A549 (cell line): ENCODE data around the gene MYO1D. TPM values are rescaled to one million over a fixed set of nuclear protein-coding genes. Genes with fewer than 3 reads are reported as not detected.

Experiments used
- ATAC-seq, 2 experiments: fragments of 200-7000 bp in 1 of 2; fragments of >200 bp in 1 of 2; cut with Nextera tagmentation in 1 of 2; cut with Tn5 transposase in 1 of 2; 3 replicates each; pipeline versions ENCODE4 v1.8.0 to v1.9.1; 2018 to 2020; ENCODE audit warnings: mild to moderate bottlenecking in 1 of 2, moderate library complexity in 1 of 2
- CTCF ChIA-PET: fragments of 300-600 bp; sonication (Branson Sonifier 250); formaldehyde crosslinking; extraction: SDS; loops from one replicate; lab custom pipeline; 2021; ENCODE audit warnings: antibody characterized with exemption, inconsistent platforms; lab: Yijun Ruan, JAX
- POLR2A ChIA-PET: fragments of 350-600 bp; formaldehyde crosslinking; extraction: SDS; loops from one replicate; lab custom pipeline; 2021; ENCODE audit warnings: antibody characterized with exemption, inconsistent platforms; lab: Yijun Ruan, JAX
- DNase-seq, 2 experiments: peaks; one replicate each; pipeline versions ENCODE4 v3.0.0 to v3.0.0-alpha.2; 2011 to 2016; ENCODE audit warnings: low read depth in 1 of 2, low spot score in 1 of 2
- FAIRE-seq: peaks from 2 replicates; lab custom pipeline; 2011; peaks lifted over from hg19 to GRCh38; lab: Jason Lieb, UNC
- H3K27ac ChIP-seq, 2 experiments: fragments of >200 bp; sonication (Bioruptor Twin); formaldehyde crosslinking; 3 replicates each; pipeline ENCODE4 v1.5.1; 2016 to 2017
- H3K4me1 ChIP-seq: fragments of >200 bp; sonication (Bioruptor Twin); formaldehyde crosslinking; 3 replicates; pipeline ENCODE4 v1.6.1; 2016
- H3K4me2 ChIP-seq: fragments of >200 bp; sonication (Bioruptor Twin); formaldehyde crosslinking; 3 replicates; pipeline ENCODE4 v1.6.1; 2016
- H3K4me3 ChIP-seq: fragments of >200 bp; sonication (Bioruptor Twin); formaldehyde crosslinking; 3 replicates; pipeline ENCODE4 v1.5.1; 2016
- H3K9me3 ChIP-seq: fragments of >200 bp; sonication (Bioruptor Twin); formaldehyde crosslinking; 3 replicates; pipeline ENCODE4 v1.6.1; 2016
- CBX2 ChIP-seq: fragments of 200-600 bp; sonication (generic); IDR thresholded peaks from 2 replicates; pipeline ENCODE4 v1.6.1; 2016; ENCODE audit warnings: low read depth, mild to moderate bottlenecking, borderline replicate concordance
- CEBPB ChIP-seq, 2 experiments: fragments of >200 bp in 1 of 2; sonication (Bioruptor Twin) in 1 of 2; formaldehyde crosslinking in 1 of 2; IDR thresholded peaks; 2 replicates each; pipeline ENCODE4 v1.6.1; 2012 to 2016
- CHD2 ChIP-seq: fragments of 150-350 bp; IDR thresholded peaks from 2 replicates; pipeline ENCODE4 v1.6.1; 2014; ENCODE audit warnings: low read length; ENCODE audit not compliant: partially characterized antibody
- ESRRA ChIP-seq: fragments of 150-350 bp; IDR thresholded peaks from 2 replicates; pipeline ENCODE4 v1.6.1; 2014; ENCODE audit warnings: mild to moderate bottlenecking, low read length, borderline replicate concordance
- FOSB ChIP-seq: fragments of 250-450 bp; sonication (Bioruptor Pico); IDR thresholded peaks from 2 replicates; pipeline ENCODE4 v1.5.0; 2020; ENCODE audit warnings: mild to moderate bottlenecking, moderate library complexity
- FOXS1 ChIP-seq: fragments of 250-450 bp; sonication (Bioruptor Pico); IDR thresholded peaks from 2 replicates; pipeline ENCODE4 v1.5.0; 2020; ENCODE audit warnings: mild to moderate bottlenecking, moderate library complexity
- GATA3 ChIP-seq: IDR thresholded peaks from 2 replicates; pipeline ENCODE4 v1.6.1; 2012; ENCODE audit warnings: borderline replicate concordance
- JUNB ChIP-seq: fragments of >200 bp; sonication (Bioruptor Twin); formaldehyde crosslinking; IDR thresholded peaks from 2 replicates; pipeline ENCODE4 v1.6.1; 2016
- KDM5A ChIP-seq: fragments of 200-600 bp; sonication (generic); IDR thresholded peaks from 2 replicates; pipeline ENCODE4 v1.6.1; 2016; ENCODE audit warnings: antibody characterized with exemption, mild to moderate bottlenecking
- MAFK ChIP-seq: fragments of 450-650 bp; IDR thresholded peaks from 2 replicates; pipeline ENCODE4 v1.6.1; 2014; ENCODE audit not compliant: partially characterized antibody
- MYC ChIP-seq: IDR thresholded peaks from 2 replicates; pipeline ENCODE4 v1.6.1; 2012; ENCODE audit warnings: mild to moderate bottlenecking, inconsistent platforms, low read length, improper control_type of control experiment, borderline replicate concordance
- NPAS2 ChIP-seq: fragments of 250-450 bp; sonication (Bioruptor Pico); IDR thresholded peaks from 2 replicates; pipeline ENCODE4 v1.8.0; 2022; ENCODE audit warnings: mild to moderate bottlenecking, moderate library complexity, borderline replicate concordance
- NR3C1 ChIP-seq: fragments of >200 bp; sonication (Bioruptor Twin); formaldehyde crosslinking; IDR thresholded peaks from 3 replicates; pipeline ENCODE4 v1.6.1; 2017
- PHF8 ChIP-seq: fragments of 200-600 bp; sonication (generic); IDR thresholded peaks from 2 replicates; pipeline ENCODE4 v1.6.1; 2016; ENCODE audit warnings: low read depth, mild to moderate bottlenecking, antibody characterized with exemption, moderate library complexity, borderline replicate concordance
- POLR2A ChIP-seq: IDR thresholded peaks from 2 replicates; pipeline ENCODE4 v1.6.1; 2012; ENCODE audit warnings: mild to moderate bottlenecking, low read length
- POLR2AphosphoS2 ChIP-seq: conservative IDR thresholded peaks from 2 replicates; pipeline ENCODE4 v1.6.1; 2012; ENCODE audit warnings: low read length, improper control_type of control experiment, inconsistent platforms
- RAD21 ChIP-seq, 2 experiments: fragments of >200 bp in 1 of 2; sonication (Bioruptor Twin) in 1 of 2; formaldehyde crosslinking in 1 of 2; IDR thresholded peaks in 1 of 2; conservative IDR thresholded peaks in 1 of 2; 2 replicates in 1 of 2; 3 replicates in 1 of 2; pipeline ENCODE4 v1.6.1; 2012 to 2018; ENCODE audit warnings: inconsistent platforms in 1 of 2
- RFX5 ChIP-seq: fragments of 450-650 bp; IDR thresholded peaks from 2 replicates; pipeline ENCODE4 v1.7.1; 2014; ENCODE audit warnings: antibody characterized with exemption, mild to moderate bottlenecking, moderate library complexity
- TP53 ChIP-seq: fragments of 250-450 bp; sonication (Bioruptor Pico); IDR thresholded peaks from 2 replicates; pipeline ENCODE4 v1.5.0; 2021; ENCODE audit warnings: mild to moderate bottlenecking, moderate library complexity
- ZNF302 ChIP-seq: fragments of 250-450 bp; sonication (Bioruptor Pico); IDR thresholded peaks from 2 replicates; pipeline ENCODE4 v1.9.0; 2021; ENCODE audit warnings: inconsistent platforms, mild to moderate bottlenecking, moderate library complexity
- WGBS: methylation state at CpG from one replicate; pipeline ENCODE4 v1.1.6; 2017; ENCODE audit errors: missing lambda C conversion rate; 5-methylcytosine and 5-hydroxymethylcytosine counted together
- polyA plus RNA-seq, 4 experiments: library from polyadenylated mRNA; depleted of rRNA in 3 of 4; stranded (reverse); fragments of >200 nt; fragmentation: RNase III in 1 of 4; extraction: RNeasy Plus Mini Kit Qiagen cat#74134 plus additional on column Dnase treatment in 1 of 4; gene quantifications; 2 replicates in 3 of 4; 3 replicates in 1 of 4; pipeline ENCODE4 v1.2.3, GENCODE V29; 2011 to 2017
- TF ChIP-seq, protein P1 (sequence below): fragments of >200 bp; sonication (Bioruptor Twin); formaldehyde crosslinking; IDR thresholded peaks from 2 replicates; pipeline ENCODE4 v1.6.1; 2016
- TF ChIP-seq, protein P2 (sequence below): fragments of 450-650 bp; IDR thresholded peaks from 2 replicates; pipeline ENCODE4 v1.6.1; 2014; ENCODE audit warnings: antibody characterized with exemption
- TF ChIP-seq, protein P3 (sequence below): IDR thresholded peaks from 2 replicates; pipeline ENCODE4 v1.6.1; 2012

MYO1D gene
- polyA plus RNA-seq, 2 of the 4 experiments (the other 2 are of a cell fraction) = 2.8 to 4.2 TPM

DNA sequence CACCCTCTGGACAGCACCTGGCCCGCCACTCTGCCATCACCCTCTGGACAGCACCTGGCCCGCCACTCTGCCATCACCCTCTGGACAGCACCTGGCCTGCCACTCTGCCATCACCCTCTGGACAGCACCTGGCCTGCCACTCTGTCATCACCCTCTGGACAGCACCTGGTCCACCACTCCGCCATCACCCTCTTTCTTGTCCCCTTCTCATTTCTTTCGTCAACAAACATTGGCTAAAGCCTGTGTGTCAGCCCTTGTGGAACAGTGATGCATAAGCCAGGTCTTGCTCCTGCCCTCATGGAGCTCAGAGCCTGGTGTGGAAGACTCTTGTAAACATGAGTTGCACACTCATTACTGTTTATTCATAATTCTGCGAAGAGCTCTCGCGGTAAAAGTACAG is 358.9 kb downstream of the MYO1D start:
- H3K27ac ChIP-seq = no peak overlapping the region
- ChIA-PET POLR2A (no interaction called here), CTCF (interaction anchor here (1.5 kb wide), 1 partner anchor 56 kb away, joined by 4 read pairs; no protein-coding TSS in a partner anchor)
- no peak for FAIRE-seq
- TF ChIP-seq PHF8 (no peak), KDM5A (no peak), MAFK (no peak), RAD21 (conservative IDR thresholded peaks at IDR 0.05 in 1 of 2, IDR thresholded peaks at IDR 0.05 in 1 of 2) (no peak)
- H3K4me3 ChIP-seq = no peak overlapping the region
- no peak overlapping the region for H3K4me2 ChIP-seq
- H3K4me1 ChIP-seq = no peaks in the 10 kb centered on the region
- no peaks in the 10 kb centered on the region for H3K9me3 ChIP-seq
- DNase-seq = no peak
- 86% methylated on average over 7 of the region's 7 CpGs for WGBS
- ATAC-seq = no peak

DNA sequence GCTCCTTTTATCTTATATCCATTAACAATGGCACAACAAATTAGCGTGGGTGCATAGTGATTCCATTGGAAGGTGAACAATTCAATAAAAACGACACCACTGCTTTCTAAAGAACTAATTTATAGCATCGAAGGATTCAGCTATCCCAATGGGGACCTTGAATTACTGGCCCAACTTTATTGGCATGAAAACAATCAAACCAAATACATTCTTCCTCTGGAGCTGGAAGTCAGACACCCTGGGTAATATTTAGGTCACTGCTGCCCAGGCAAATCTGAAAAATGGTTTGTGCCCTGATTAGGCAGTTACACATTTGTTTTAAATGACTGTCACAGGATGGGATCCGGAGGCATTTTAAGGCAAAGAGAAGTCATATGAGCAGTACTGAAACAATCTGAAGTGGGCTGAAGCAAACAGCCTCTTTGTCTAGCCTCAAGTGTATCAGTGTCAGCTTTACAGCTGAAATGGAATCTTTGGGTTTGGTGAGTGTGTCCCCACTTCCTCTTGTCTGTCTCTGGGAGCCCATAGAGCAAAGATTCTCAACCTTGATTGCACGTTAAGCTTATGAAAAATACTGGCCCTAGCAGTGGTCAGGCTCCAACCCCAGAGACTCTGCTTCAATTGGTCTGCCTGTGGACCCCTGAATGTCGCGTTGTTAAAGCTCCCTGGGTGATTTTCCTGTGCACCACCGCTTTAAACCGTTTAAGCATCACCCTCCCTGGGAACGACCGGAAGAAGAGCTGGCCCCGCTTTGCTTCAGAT is 359.8 kb downstream of the MYO1D start:
- no peaks in the 10 kb centered on the region for H3K9me3 ChIP-seq
- CTCF ChIA-PET = interaction anchor here (0.5 to 1.5 kb wide), 3 partner anchors 9 to 170 kb away, joined by 4 read pairs; no protein-coding TSS in a partner anchor
- DNase-seq (no peak), ATAC-seq (no peak), FAIRE-seq (no peak)
- H3K4me2 ChIP-seq = no peak overlapping the region
- no peak overlapping the region for H3K4me3 ChIP-seq
- H3K4me1 ChIP-seq = no peaks in the 10 kb centered on the region
- TF ChIP-seq CEBPB (IDR thresholded peaks at IDR 0.05) (no peak), RFX5 (no peak), POLR2A (no peak), FOXS1 (CRISPR knock-in tag) (no peak), ZNF302 (CRISPR knock-in tag) (no peak), NPAS2 (CRISPR knock-in tag) (no peak), JUNB (no peak), TP53 (CRISPR knock-in tag) (no peak), NR3C1 (no peak), ESRRA (no peak)
- TF ChIP-seq, protein P1, sequence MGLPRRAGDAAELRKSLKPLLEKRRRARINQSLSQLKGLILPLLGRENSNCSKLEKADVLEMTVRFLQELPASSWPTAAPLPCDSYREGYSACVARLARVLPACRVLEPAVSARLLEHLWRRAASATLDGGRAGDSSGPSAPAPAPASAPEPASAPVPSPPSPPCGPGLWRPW = no peak
- TF ChIP-seq, protein P2, sequence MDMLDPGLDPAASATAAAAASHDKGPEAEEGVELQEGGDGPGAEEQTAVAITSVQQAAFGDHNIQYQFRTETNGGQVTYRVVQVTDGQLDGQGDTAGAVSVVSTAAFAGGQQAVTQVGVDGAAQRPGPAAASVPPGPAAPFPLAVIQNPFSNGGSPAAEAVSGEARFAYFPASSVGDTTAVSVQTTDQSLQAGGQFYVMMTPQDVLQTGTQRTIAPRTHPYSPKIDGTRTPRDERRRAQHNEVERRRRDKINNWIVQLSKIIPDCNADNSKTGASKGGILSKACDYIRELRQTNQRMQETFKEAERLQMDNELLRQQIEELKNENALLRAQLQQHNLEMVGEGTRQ = no peak
- POLR2A ChIA-PET = no interaction called here
- H3K27ac ChIP-seq = no peak overlapping the region
- WGBS = 66% methylated on average over 12 of the region's 12 CpGs

DNA sequence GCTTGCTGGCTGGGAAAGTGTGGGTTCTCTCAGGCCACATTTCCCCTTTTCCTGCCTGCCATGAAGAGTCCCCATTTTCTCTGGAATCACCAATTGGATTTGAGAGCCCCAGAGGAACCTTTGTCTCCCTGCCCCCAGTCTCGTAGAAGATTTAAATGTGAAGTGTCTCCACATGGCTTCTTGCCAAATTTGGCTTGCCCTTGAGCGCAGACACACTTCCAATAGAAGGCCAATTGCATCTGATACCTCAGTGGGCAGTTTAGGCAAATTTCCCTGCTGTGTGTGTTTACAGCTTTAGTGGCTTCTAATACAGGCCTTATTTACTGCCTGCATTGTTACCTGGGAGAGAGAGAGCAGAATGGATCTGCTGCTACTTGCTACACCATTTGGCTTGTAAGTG is 360.5 kb downstream of the MYO1D start:
- no peak for DNase-seq
- Histone ChIP-seq H3K4me2 (no peak overlapping the region), H3K27ac (no peak overlapping the region), H3K4me1 (no peaks in the 10 kb centered on the region), H3K4me3 (no peak overlapping the region), H3K9me3 (no peaks in the 10 kb centered on the region)
- CTCF ChIA-PET = interaction anchor here (1.5 kb wide), 2 partner anchors 9 to 54 kb away, joined by 4 read pairs; no protein-coding TSS in a partner anchor
- no peak for FAIRE-seq
- TF ChIP-seq, protein P1 = no peak
- TF ChIP-seq RAD21 (conservative IDR thresholded peaks at IDR 0.05 in 1 of 2, IDR thresholded peaks at IDR 0.05 in 1 of 2) (no peak), MAFK (no peak), POLR2AphosphoS2 (no peak), CHD2 (no peak), FOSB (CRISPR knock-in tag) (no peak), CEBPB (IDR thresholded peaks at IDR 0.05) (no peak), NPAS2 (CRISPR knock-in tag) (no peak), GATA3 (no peak), TP53 (CRISPR knock-in tag) (no peak), FOXS1 (CRISPR knock-in tag) (no peak), CBX2 (no peak), JUNB (no peak), MYC (no peak)
- TF ChIP-seq, protein P3, sequence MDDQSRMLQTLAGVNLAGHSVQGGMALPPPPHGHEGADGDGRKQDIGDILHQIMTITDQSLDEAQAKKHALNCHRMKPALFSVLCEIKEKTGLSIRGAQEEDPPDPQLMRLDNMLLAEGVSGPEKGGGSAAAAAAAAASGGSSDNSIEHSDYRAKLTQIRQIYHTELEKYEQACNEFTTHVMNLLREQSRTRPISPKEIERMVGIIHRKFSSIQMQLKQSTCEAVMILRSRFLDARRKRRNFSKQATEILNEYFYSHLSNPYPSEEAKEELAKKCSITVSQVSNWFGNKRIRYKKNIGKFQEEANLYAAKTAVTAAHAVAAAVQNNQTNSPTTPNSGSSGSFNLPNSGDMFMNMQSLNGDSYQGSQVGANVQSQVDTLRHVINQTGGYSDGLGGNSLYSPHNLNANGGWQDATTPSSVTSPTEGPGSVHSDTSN = no peak
- POLR2A ChIA-PET = no interaction called here
- WGBS = 38% methylated on average over 2 of the region's 2 CpGs
- no peak for ATAC-seq
